ENCODE measurements around the gene PSMG4.

GRCh38 chr6:3233904-3234303 is 24.8 kb upstream of the PSMG4 start:
- no peak for TF ChIP-seq POLR2AphosphoS5 (IDR thresholded peaks at IDR 0.05; ENCODE audit: low read depth)
- TF ChIP-seq CTCF (IDR thresholded peaks at IDR 0.05; ENCODE audit: insufficient read depth, low read length), result no peak
- TF ChIP-seq REST (IDR thresholded peaks at IDR 0.05; ENCODE audit: insufficient replicate concordance, low read depth), result no peak

Data from HL-60 (cell line).